ENCODE results near the gene ADGRL2. TPM values are rescaled to one million over a fixed set of nuclear protein-coding genes. Genes with fewer than 3 reads are reported as not detected.

Gene ADGRL2
- polyA plus RNA-seq, 1 donor from 2014 or later, result 190 TPM

DNA sequence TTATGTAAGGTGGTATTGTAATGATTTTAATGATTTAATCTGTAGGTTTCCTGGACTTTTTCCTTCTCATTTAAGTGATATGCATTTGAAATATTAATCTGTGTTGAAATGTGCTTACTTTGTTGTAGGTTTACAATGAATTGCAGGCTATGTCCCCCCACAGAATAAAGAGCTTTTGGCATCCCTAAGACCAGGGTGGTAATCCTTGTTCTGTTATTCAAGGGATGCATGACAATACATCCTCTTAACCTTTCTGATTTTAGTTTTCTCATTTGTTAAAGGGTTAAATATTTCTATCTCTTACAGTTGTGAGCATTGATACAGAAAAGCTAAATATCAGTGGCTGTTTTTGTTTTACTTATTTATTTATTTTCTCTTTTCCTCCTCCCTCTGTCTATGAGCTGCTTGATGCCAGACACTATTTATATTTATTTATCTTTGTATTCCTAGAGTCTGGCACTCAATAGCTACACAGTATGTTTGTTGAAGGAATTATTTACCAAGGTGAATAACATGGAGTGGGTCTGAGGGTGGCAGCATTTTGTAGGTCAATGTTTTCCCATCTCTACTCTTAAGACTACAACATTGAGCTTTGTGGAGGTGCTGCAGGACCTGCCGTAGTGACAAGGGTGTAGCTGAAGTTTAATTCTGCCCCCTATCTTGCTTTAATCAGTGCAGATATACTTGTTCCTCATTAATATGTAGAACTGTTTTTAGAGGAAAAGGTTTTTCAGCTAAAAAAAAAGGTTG, 19.9 kb upstream of the ADGRL2 start:
- H3K9me2 ChIP-seq (ENCODE audit: insufficient read depth, low read length), result no peaks in the 10 kb centered on the region
- H3K79me2 ChIP-seq (replicated peaks; ENCODE audit: insufficient read depth, low read length), result no peaks in the 10 kb centered on the region
- no peaks in the 10 kb centered on the region for H4K20me1 ChIP-seq (ENCODE audit: insufficient read depth)
- no peaks in the 10 kb centered on the region for H3K27me3 ChIP-seq (ENCODE audit: insufficient read depth, low read depth, low read length)
- TF ChIP-seq SMC3 (conservative IDR thresholded peaks at IDR 0.05; ENCODE audit: poor library complexity) (no peak), EP300 (conservative IDR thresholded peaks at IDR 0.05; ENCODE audit: poor library complexity, severe bottlenecking) (no peak), REST (IDR thresholded peaks at IDR 0.05; ENCODE audit: borderline replicate concordance) (no peak), POLR2AphosphoS5 (IDR thresholded peaks at IDR 0.05) (no peak), EZH2 (IDR thresholded peaks at IDR 0.05; ENCODE audit: borderline replicate concordance, insufficient read depth, low read length, poor library complexity, severe bottlenecking) (no peak), TAF1 (IDR thresholded peaks at IDR 0.05; ENCODE audit: low read depth) (no peak), MXI1 (conservative IDR thresholded peaks at IDR 0.05; ENCODE audit: poor library complexity, severe bottlenecking) (no peak), RAD21 (conservative IDR thresholded peaks at IDR 0.05) (no peak), CTCF (IDR thresholded peaks at IDR 0.05; ENCODE audit: poor library complexity, severe bottlenecking) (no peak)
- H3K9ac ChIP-seq (ENCODE audit: low read length), result no peak overlapping the region
- no peak overlapping the region for H3K4me3 ChIP-seq (ENCODE audit: low read length)
- H2AFZ ChIP-seq (ENCODE audit: low read depth, low read length), result no peak overlapping the region
- H3K36me3 ChIP-seq (ENCODE audit: insufficient read depth, low read length), result no peaks in the 10 kb centered on the region
- no peaks in the 10 kb centered on the region for H3K9me3 ChIP-seq (ENCODE audit: low read length)
- no peak overlapping the region for H3K4me2 ChIP-seq (ENCODE audit: low read length)
- H3K27ac ChIP-seq (ENCODE audit: low read length), result no peak overlapping the region
- H3F3A ChIP-seq (ENCODE audit: insufficient read depth, low read length, poor library complexity, severe bottlenecking), result no peaks in the 10 kb centered on the region

GRCh38 chr1:81781749-81782148, 19.0 kb upstream of the ADGRL2 start:
- no peaks in the 10 kb centered on the region for H3K27me3 ChIP-seq (ENCODE audit: insufficient read depth, low read depth, low read length)
- no peaks in the 10 kb centered on the region for H3K9me3 ChIP-seq (ENCODE audit: low read length)
- TF ChIP-seq CTCF (IDR thresholded peaks at IDR 0.05; ENCODE audit: poor library complexity, severe bottlenecking) (no peak), SMC3 (conservative IDR thresholded peaks at IDR 0.05; ENCODE audit: poor library complexity) (no peak), POLR2AphosphoS5 (IDR thresholded peaks at IDR 0.05) (no peak), MXI1 (conservative IDR thresholded peaks at IDR 0.05; ENCODE audit: poor library complexity, severe bottlenecking) (no peak), RAD21 (conservative IDR thresholded peaks at IDR 0.05) (no peak), TAF1 (IDR thresholded peaks at IDR 0.05; ENCODE audit: low read depth) (no peak), EZH2 (IDR thresholded peaks at IDR 0.05; ENCODE audit: borderline replicate concordance, insufficient read depth, low read length, poor library complexity, severe bottlenecking) (no peak), REST (IDR thresholded peaks at IDR 0.05; ENCODE audit: borderline replicate concordance) (no peak), EP300 (conservative IDR thresholded peaks at IDR 0.05; ENCODE audit: poor library complexity, severe bottlenecking) (no peak)
- H3K4me2 ChIP-seq (ENCODE audit: low read length), result no peak overlapping the region
- no peaks in the 10 kb centered on the region for H3K36me3 ChIP-seq (ENCODE audit: insufficient read depth, low read length)
- no peaks in the 10 kb centered on the region for H3F3A ChIP-seq (ENCODE audit: insufficient read depth, low read length, poor library complexity, severe bottlenecking)
- H4K20me1 ChIP-seq (ENCODE audit: insufficient read depth), result no peaks in the 10 kb centered on the region
- no peak overlapping the region for H2AFZ ChIP-seq (ENCODE audit: low read depth, low read length)
- H3K79me2 ChIP-seq (replicated peaks; ENCODE audit: insufficient read depth, low read length), result no peaks in the 10 kb centered on the region
- no peaks in the 10 kb centered on the region for H3K9me2 ChIP-seq (ENCODE audit: insufficient read depth, low read length)
- no peak overlapping the region for H3K27ac ChIP-seq (ENCODE audit: low read length)
- no peak overlapping the region for H3K9ac ChIP-seq (ENCODE audit: low read length)
- H3K4me3 ChIP-seq (ENCODE audit: low read length), result no peak overlapping the region

Measured in neural cell (in vitro differentiated cells).